GM12878 (cell line): ENCODE data around the gene CDH20. TPM values are rescaled to one million over a fixed set of nuclear protein-coding genes. Genes with fewer than 3 reads are reported as not detected.

Source experiments
- ATAC-seq: fragments of 200-7000 bp; cut with Tn5 transposase; 3 replicates; pipeline ENCODE4 v1.9.1; 2020; ENCODE audit warnings: mild to moderate bottlenecking, moderate library complexity
- BruUV-seq: library from RNA; stranded (reverse); fragments of 400-500 nt; replicated peaks from 2 replicates; lab custom pipeline; 2021; lab: Mats Ljungman, UMichigan
- CTCF ChIA-PET: fragments of 300-600 bp; sonication (Branson Sonifier 250); formaldehyde crosslinking; extraction: SDS; loops from one replicate; lab custom pipeline; 2021; ENCODE audit warnings: inconsistent platforms; lab: Yijun Ruan, JAX
- POLR2A ChIA-PET: fragments of 350-600 bp; formaldehyde crosslinking; extraction: SDS; loops from one replicate; lab custom pipeline; 2021; ENCODE audit warnings: inconsistent platforms; lab: Charles Lee
- RAD21 ChIA-PET: fragments of 300-600 bp; sonication (Branson Sonifier 250); formaldehyde crosslinking; loops from one replicate; lab custom pipeline; 2023; ENCODE audit warnings: antibody characterized with exemption; ENCODE audit not compliant: unreplicated experiment; lab: Charles Lee
- SMC1A ChIA-PET: fragments of 300-600 bp; sonication (Branson Sonifier 250); formaldehyde crosslinking; loops from one replicate; lab custom pipeline; 2023; ENCODE audit not compliant: unreplicated experiment, uncharacterized antibody; lab: Charles Lee
- DNase-seq: peaks from one replicate; pipeline ENCODE4 v3.0.0-alpha.2; 2011; ENCODE audit warnings: low read depth, low spot score
- FAIRE-seq: peaks from 3 replicates; lab custom pipeline; 2011; peaks lifted over from hg19 to GRCh38; lab: Jason Lieb, UNC
- H2AFZ ChIP-seq: 2 replicates; pipeline ENCODE4 v1.6.0; 2011; ENCODE audit warnings: low read depth, low read length, control low read depth; ENCODE audit not compliant: control insufficient read depth
- H3K27ac ChIP-seq: 2 replicates; pipeline ENCODE4 v1.5.1; 2011; ENCODE audit warnings: control low read depth; ENCODE audit not compliant: control insufficient read depth, insufficient read depth
- H3K27me3 ChIP-seq, 2 experiments: replicated peaks in 1 of 2; 2 replicates each; pipeline versions ENCODE4 v1.6.0 to v1.6.1; 2011; ENCODE audit warnings: low read length in 1 of 2; ENCODE audit not compliant: control insufficient read depth in 2 of 2, insufficient read depth in 2 of 2
- H3K36me3 ChIP-seq, 2 experiments: 2 replicates each; pipeline ENCODE4 v1.5.1; 2011; ENCODE audit warnings: low read length in 1 of 2; ENCODE audit not compliant: control insufficient read depth in 2 of 2, insufficient read depth in 2 of 2
- H3K4me1 ChIP-seq: 2 replicates; pipeline ENCODE4 v1.6.1; 2011; ENCODE audit warnings: mild to moderate bottlenecking, low read length, moderate library complexity, mixed read lengths; ENCODE audit not compliant: control insufficient read depth, insufficient read depth
- H3K4me2 ChIP-seq: 2 replicates; pipeline ENCODE4 v1.6.0; 2011; ENCODE audit warnings: control low read depth; ENCODE audit not compliant: control insufficient read depth, insufficient read depth
- H3K4me3 ChIP-seq: fragments of 200-600 bp; sonication (generic); 2 replicates; pipeline ENCODE4 v1.5.1; 2016
- H3K79me2 ChIP-seq: 2 replicates; pipeline ENCODE4 v1.6.0; 2011; ENCODE audit warnings: low read length; ENCODE audit not compliant: control insufficient read depth, insufficient read depth
- H3K9ac ChIP-seq: 2 replicates; pipeline ENCODE4 v1.8.0; 2011; ENCODE audit warnings: low read length, control low read depth, mixed read lengths; ENCODE audit not compliant: control insufficient read depth, insufficient read depth
- H3K9me3 ChIP-seq: replicated peaks from 3 replicates; pipeline ENCODE4 v1.5.1; 2011; ENCODE audit warnings: mild to moderate bottlenecking, low read length; ENCODE audit not compliant: control insufficient read depth, insufficient read depth
- H4K20me1 ChIP-seq: 2 replicates; pipeline ENCODE4 v1.6.0; 2011; ENCODE audit not compliant: control insufficient read depth, insufficient read depth
- ATF2 ChIP-seq: IDR thresholded peaks from 2 replicates; pipeline ENCODE4 v1.6.1; 2012; ENCODE audit warnings: low read length, inconsistent platforms
- CHD4 ChIP-seq: fragments of 200-600 bp; sonication (generic); IDR thresholded peaks from 2 replicates; pipeline ENCODE4 v1.6.1; 2016; ENCODE audit warnings: mild to moderate bottlenecking
- E4F1 ChIP-seq: fragments of 450-650 bp; IDR thresholded peaks from 2 replicates; pipeline ENCODE4 v1.6.1; 2018; ENCODE audit warnings: borderline replicate concordance, mild to moderate bottlenecking; ENCODE audit not compliant: partially characterized antibody
- EED ChIP-seq: sonication (generic); IDR thresholded peaks from 2 replicates; pipeline ENCODE4 v1.6.1; 2016; ENCODE audit warnings: antibody characterized with exemption, low read depth
- EP300 ChIP-seq, 2 experiments: fragments of 150-350 bp in 1 of 2; IDR thresholded peaks; 2 replicates each; pipeline ENCODE4 v1.6.1; 2011 to 2012; ENCODE audit warnings: low read depth in 2 of 2, low read length in 2 of 2, borderline replicate concordance in 1 of 2, improper control_type of control experiment in 1 of 2, inconsistent platforms in 1 of 2; ENCODE audit not compliant: control insufficient read depth in 1 of 2
- JUND ChIP-seq: IDR thresholded peaks from 2 replicates; pipeline ENCODE4 v1.6.1; 2012; ENCODE audit warnings: low read depth, mild to moderate bottlenecking, low read length, improper control_type of control experiment, moderate library complexity
- NR2C2 ChIP-seq: IDR thresholded peaks from 2 replicates; pipeline ENCODE4 v1.6.1; 2011; ENCODE audit warnings: borderline replicate concordance, low read depth; ENCODE audit not compliant: control insufficient read depth, insufficient read length
- PBX3 ChIP-seq: IDR thresholded peaks from 2 replicates; pipeline ENCODE4 v1.6.1; 2011; ENCODE audit warnings: mild to moderate bottlenecking, low read depth, low read length, moderate library complexity; ENCODE audit not compliant: insufficient replicate concordance
- REST ChIP-seq: IDR thresholded peaks from 2 replicates; pipeline ENCODE4 v1.6.1; 2012; ENCODE audit warnings: mild to moderate bottlenecking, low read depth, low read length
- SKIL ChIP-seq: fragments of 450-650 bp; IDR thresholded peaks from 2 replicates; pipeline ENCODE4 v1.6.1; 2017; ENCODE audit warnings: mild to moderate bottlenecking, low read depth, inconsistent platforms; ENCODE audit not compliant: poor library complexity, severe bottlenecking
- SREBF1 ChIP-seq: IDR thresholded peaks from 2 replicates; pipeline ENCODE4 v1.6.1; 2012; ENCODE audit warnings: mild to moderate bottlenecking, low read length
- TBL1XR1 ChIP-seq: IDR thresholded peaks from 2 replicates; pipeline ENCODE4 v1.6.1; 2012; ENCODE audit warnings: low read depth, low read length, improper control_type of control experiment
- ZNF622 ChIP-seq: fragments of 450-650 bp; IDR thresholded peaks from 2 replicates; pipeline ENCODE4 v1.6.1; 2017; ENCODE audit warnings: mild to moderate bottlenecking, inconsistent platforms
- WGBS: methylation state at CpG from one replicate; pipeline ENCODE4 v1.1.6; 2016; ENCODE audit warnings: low lambda C conversion rate; ENCODE audit not compliant: insufficient replicate concordance, insufficient coverage; ENCODE audit errors: missing lambda C conversion rate; 5-methylcytosine and 5-hydroxymethylcytosine counted together
- in situ Hi-C: fragments of 300-500 bp; cut with MboI; formaldehyde crosslinking; loops from 9 replicates; pipeline ENCODE4 v1.14.3; 2018; ENCODE audit warnings: mixed read lengths
- intact Hi-C: fragments of 100-400 bp; cut with micrococcal nuclease; formaldehyde crosslinking; loops from one replicate; pipeline ENCODE4 v1.14.2; 2022; ENCODE audit not compliant: unreplicated experiment
- polyA plus RNA-seq, 11 experiments: library from polyadenylated mRNA; depleted of rRNA in 4 of 11; unstranded in 6 of 11; stranded (reverse) in 5 of 11; fragments of >200 nt; fragmentation: Nextera tagmentation in 4 of 11; fragmentation: Illumina TruSeq in 1 of 11; extraction: Ambion mirVana in 4 of 11; extraction: Trizol in 1 of 11; gene quantifications; 1 replicate in 1 of 11; 2 replicates in 10 of 11; pipeline versions ENCODE4 v1.2.1 to v1.2.3, GENCODE V29; 2011 to 2016; ENCODE audit warnings: inconsistent platforms in 2 of 11, missing spikeins in 2 of 11, low read depth in 1 of 11
- total RNA-seq, 4 experiments: library from RNA; depleted of rRNA in 3 of 4; stranded (reverse); fragments of >200 nt in 3 of 4; fragmentation: Illumina TruSeq in 1 of 4; extraction: Trizol in 1 of 4; gene quantifications; 2 replicates each; pipeline versions ENCODE4 v1.2.1 to v1.2.3, GENCODE V29; 2013 to 2021

The CDH20 gene
- total and polyA plus RNA-seq, 10 of the 15 experiments (the other 5 are each of a cell fraction or from before 2014, with no cell fraction given): not detected

GRCh38 chr18:61570070-61570469 lies 236.8 kb downstream of the CDH20 start:
- no TSS peak for BruUV-seq
- Histone ChIP-seq H4K20me1 (no peaks in the 10 kb centered on the region), H3K27me3 (no peaks in the 10 kb centered on the region), H3K4me2 (no peak overlapping the region), H3K27ac (no peak overlapping the region), H3K79me2 (no peaks in the 10 kb centered on the region), H2AFZ (no peak overlapping the region), H3K4me3 (no peak overlapping the region), H3K36me3 (no peaks in the 10 kb centered on the region), H3K9ac (no peak overlapping the region), H3K4me1 (no peaks in the 10 kb centered on the region), H3K9me3 (no peaks in the 10 kb centered on the region)
- POLR2A ChIA-PET: no interaction called here
- FAIRE-seq: no peak
- SMC1A ChIA-PET: no interaction called here
- 37% methylated on average over 3 of the region's 3 CpGs for WGBS
- ATAC-seq: no peak
- intact Hi-C loops (no loop called here), in situ Hi-C loops (no loop called here)
- RAD21 ChIA-PET: no interaction called here
- CTCF ChIA-PET: no interaction called here
- no peak for DNase-seq
- TF ChIP-seq ZNF622 (no peak), EED (no peak), JUND (no peak), SREBF1 (no peak), ATF2 (no peak), TBL1XR1 (no peak), EP300 (IDR thresholded peaks at IDR 0.05; ENCODE audit: borderline replicate concordance in 1 of 2, control insufficient read depth in 1 of 2, low read depth in 2 of 2, low read length in 2 of 2) (no peak), E4F1 (no peak), NR2C2 (no peak), REST (no peak), PBX3 (no peak), CHD4 (no peak), SKIL (no peak)
